Body of pancreas (tissue), 4 donors: Measurements from ENCODE around the gene TMTC4.

Experiments used
- POLR2A ChIP-seq, 3 donors: fragments of 450-650 bp; IDR thresholded peaks; one replicate each; pipeline ENCODE4 v1.6.1; 2016; ENCODE audit warnings: antibody characterized with exemption in 3 of 3, mild to moderate bottlenecking in 2 of 3
- TF ChIP-seq, protein P1 (sequence below), 7 experiments: fragments of 450-650 bp in 4 of 7; fragments of 200-600 bp in 3 of 7; sonication (generic) in 3 of 7; IDR thresholded peaks; one replicate each; pipeline ENCODE4 v1.5.1; 2016 to 2019; ENCODE audit warnings: antibody characterized with exemption in 7 of 7

- TF ChIP-seq, protein P1, sequence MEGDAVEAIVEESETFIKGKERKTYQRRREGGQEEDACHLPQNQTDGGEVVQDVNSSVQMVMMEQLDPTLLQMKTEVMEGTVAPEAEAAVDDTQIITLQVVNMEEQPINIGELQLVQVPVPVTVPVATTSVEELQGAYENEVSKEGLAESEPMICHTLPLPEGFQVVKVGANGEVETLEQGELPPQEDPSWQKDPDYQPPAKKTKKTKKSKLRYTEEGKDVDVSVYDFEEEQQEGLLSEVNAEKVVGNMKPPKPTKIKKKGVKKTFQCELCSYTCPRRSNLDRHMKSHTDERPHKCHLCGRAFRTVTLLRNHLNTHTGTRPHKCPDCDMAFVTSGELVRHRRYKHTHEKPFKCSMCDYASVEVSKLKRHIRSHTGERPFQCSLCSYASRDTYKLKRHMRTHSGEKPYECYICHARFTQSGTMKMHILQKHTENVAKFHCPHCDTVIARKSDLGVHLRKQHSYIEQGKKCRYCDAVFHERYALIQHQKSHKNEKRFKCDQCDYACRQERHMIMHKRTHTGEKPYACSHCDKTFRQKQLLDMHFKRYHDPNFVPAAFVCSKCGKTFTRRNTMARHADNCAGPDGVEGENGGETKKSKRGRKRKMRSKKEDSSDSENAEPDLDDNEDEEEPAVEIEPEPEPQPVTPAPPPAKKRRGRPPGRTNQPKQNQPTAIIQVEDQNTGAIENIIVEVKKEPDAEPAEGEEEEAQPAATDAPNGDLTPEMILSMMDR (IDR thresholded peaks at IDR 0.05), result no peak
- TF ChIP-seq POLR2A (IDR thresholded peaks at IDR 0.05), result no peak
Measured at GRCh38 chr13:100637380-100637779, 37.2 kb downstream of the TMTC4 start.
